Gastrocnemius medialis (tissue), 4 donors: Measurements from ENCODE around the gene AQP6.

Source experiments
- CTCF ChIP-seq, 5 experiments: fragments of 450-650 bp in 3 of 5; fragments of 200-600 bp in 2 of 5; sonication (generic) in 2 of 5; IDR thresholded peaks in 4 of 5; conservative IDR thresholded peaks in 1 of 5; 1 replicate in 4 of 5; 2 replicates in 1 of 5; pipeline ENCODE4 v1.5.1; 2016 to 2019; ENCODE audit warnings: antibody characterized with exemption in 5 of 5, mild to moderate bottlenecking in 3 of 5, moderate library complexity in 3 of 5
- POLR2A ChIP-seq, 2 donors: fragments of 450-650 bp; IDR thresholded peaks; one replicate each; pipeline ENCODE4 v1.6.1; 2017; ENCODE audit warnings: antibody characterized with exemption in 2 of 2, mild to moderate bottlenecking in 2 of 2, moderate library complexity in 2 of 2

- TF ChIP-seq POLR2A (IDR thresholded peaks at IDR 0.05) (no peak), CTCF (IDR thresholded peaks at IDR 0.05 in 4 of 5, conservative IDR thresholded peaks at IDR 0.05 in 1 of 5) (no peak)
Measured at GRCh38 chr12:49929581-49929980, 43.2 kb upstream of the AQP6 start.
